GM20000 (cell line): ENCODE measurements around the gene MAP2K5.

ENCODE experiments used
- DNase-seq: peaks from one replicate; pipeline ENCODE4 v3.0.0; 2012; ENCODE audit warnings: low spot score
- CTCF ChIP-seq: IDR thresholded peaks from 2 replicates; pipeline ENCODE4 v1.5.1; 2012; ENCODE audit warnings: mild to moderate bottlenecking, control low read depth; ENCODE audit errors: extremely low read depth, missing control alignments

Gene MAP2K5

GRCh38 chr15:67768313-67768977, 225.9 kb downstream of the MAP2K5 start:
- no peak for TF ChIP-seq CTCF
- no peak for DNase-seq

GRCh38 chr15:67769497-67770357, 227.2 kb downstream of the MAP2K5 start:
- DNase-seq, result no peak

GRCh38 chr15:67770358-67770628, 227.8 kb downstream of the MAP2K5 start:
- no peak for TF ChIP-seq CTCF

More at GRCh38 chr15:67769497-67770357, 227.2 kb downstream of the MAP2K5 start:
- no peak for TF ChIP-seq CTCF

GRCh38 chr15:67771189-67771800, 228.8 kb downstream of the MAP2K5 start:
- no peak for TF ChIP-seq CTCF
- DNase-seq, result no peak

More at GRCh38 chr15:67770358-67770628, 227.8 kb downstream of the MAP2K5 start:
- no peak for DNase-seq

GRCh38 chr15:67774626-67775025, 232.1 kb downstream of the MAP2K5 start:
- no peak for DNase-seq
- TF ChIP-seq CTCF, result no peak

GRCh38 chr15:67775250-67775649, 232.7 kb downstream of the MAP2K5 start:
- TF ChIP-seq CTCF, result no peak
- no peak for DNase-seq

GRCh38 chr15:67775998-67776397, 233.5 kb downstream of the MAP2K5 start:
- no peak for TF ChIP-seq CTCF
- no peak for DNase-seq
